Measurements from ENCODE around the gene OSBPL10. TPM values are rescaled to one million over a fixed set of nuclear protein-coding genes. Genes with fewer than 3 reads are reported as not detected.

The OSBPL10 gene
- total and polyA plus RNA-seq, 2 experiments from 2014 or later, result 2.4 to 8.1 TPM

DNA sequence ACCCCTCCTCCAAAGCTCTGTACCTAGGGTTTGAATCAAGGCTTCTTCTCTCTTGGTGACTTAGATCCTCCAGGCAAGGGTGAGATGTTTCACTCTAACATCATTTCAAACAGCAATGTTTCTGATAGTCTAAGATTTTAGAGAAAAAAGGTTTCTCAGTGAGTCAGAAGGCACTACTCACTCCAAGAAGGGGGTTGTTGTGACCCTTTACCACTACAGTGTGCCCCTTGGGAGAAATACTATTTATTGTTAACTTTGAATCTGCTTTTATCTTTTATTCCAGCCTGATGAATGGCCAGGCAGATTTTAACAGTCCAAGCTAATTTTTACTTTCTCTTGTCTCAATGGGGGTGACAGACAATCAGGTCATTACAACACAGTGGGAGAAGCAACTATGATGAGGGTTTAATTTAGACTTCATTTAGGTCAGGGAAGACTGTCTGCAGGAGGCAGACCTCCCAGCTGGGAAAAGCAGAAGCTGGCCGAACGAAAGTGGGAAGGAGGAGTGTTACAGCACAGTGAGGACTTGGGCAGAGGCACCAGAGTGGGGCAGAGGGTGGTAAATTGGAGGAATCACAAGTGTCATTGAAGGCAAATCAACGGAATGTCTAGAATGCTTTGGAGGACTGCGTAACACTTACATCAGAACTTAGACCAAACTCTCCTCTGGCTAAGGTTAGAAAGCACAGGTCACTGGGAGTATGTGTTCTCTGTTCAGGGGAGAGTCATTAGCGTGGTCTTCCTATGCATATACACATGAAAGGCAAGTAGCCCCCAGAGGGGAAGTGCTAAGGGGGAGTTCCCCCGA, 21.7 kb upstream of the OSBPL10 start:
- peak overlapping the region; percentile 49 for H3K4me2 ChIP-seq (ENCODE audit: unreplicated experiment)
- peak; percentile 72 for DNase-seq

GRCh38 chr3:32000877-32001276, 19.8 kb upstream of the OSBPL10 start:
- no peaks in the 10 kb centered on the region for H3K36me3 ChIP-seq (ENCODE audit: low read depth)
- H3K9ac ChIP-seq, result no peak overlapping the region
- H3F3A ChIP-seq (ENCODE audit: insufficient read depth), result peaks cover 8% of the 10 kb centered on the region; the same call in 1 of the 2 replicates
- no peak overlapping the region for H3K27ac ChIP-seq
- peaks cover 16% of the 10 kb centered on the region for H3K27me3 ChIP-seq (replicated peaks; ENCODE audit: insufficient read depth)
- H3K4me2 ChIP-seq (ENCODE audit: unreplicated experiment), result no peak overlapping the region
- in situ Hi-C loops (cut with MboI), result no loop called here
- no peaks in the 10 kb centered on the region for H3K9me2 ChIP-seq (ENCODE audit: insufficient read depth)
- H3K4me3 ChIP-seq, result no peak overlapping the region
- WGBS, 2 experiments (ENCODE audit: low coverage in 1 of 2, low lambda C conversion rate in 2 of 2, missing lambda C conversion rate in 2 of 2), result 71 to 82% methylated on average over 3 of the region's 3 CpGs
- TF ChIP-seq EZH2phosphoT487 (IDR thresholded peaks at IDR 0.05; ENCODE audit: insufficient read depth, low read depth), result no peak
- TF ChIP-seq EZH2 (IDR thresholded peaks at IDR 0.05; ENCODE audit: insufficient read depth, poor library complexity, severe bottlenecking), result no peak
- no peak for DNase-seq
- H2AFZ ChIP-seq, result no peak overlapping the region
- H4K20me1 ChIP-seq (ENCODE audit: insufficient read depth), result no peaks in the 10 kb centered on the region
- H3K4me1 ChIP-seq (ENCODE audit: insufficient read depth), result peaks cover 14% of the 10 kb centered on the region
- no peaks in the 10 kb centered on the region for H3K9me3 ChIP-seq (ENCODE audit: low read depth)
- H3K79me2 ChIP-seq (ENCODE audit: insufficient read depth), result no peaks in the 10 kb centered on the region

More for the DNA sequence above, 21.7 kb upstream of the OSBPL10 start:
- no peaks in the 10 kb centered on the region for H3K36me3 ChIP-seq (ENCODE audit: low read depth)
- no peaks in the 10 kb centered on the region for H3K79me2 ChIP-seq (ENCODE audit: insufficient read depth)
- peaks cover 24% of the 10 kb centered on the region; the same call in 1 of the 2 replicates for H3K27me3 ChIP-seq (replicated peaks; ENCODE audit: insufficient read depth)
- peaks cover 14% of the 10 kb centered on the region for H3K4me1 ChIP-seq (ENCODE audit: insufficient read depth)
- no peak overlapping the region for H2AFZ ChIP-seq
- TF ChIP-seq EZH2phosphoT487 (IDR thresholded peaks at IDR 0.05; ENCODE audit: insufficient read depth, low read depth) (no peak), EZH2 (IDR thresholded peaks at IDR 0.05; ENCODE audit: insufficient read depth, poor library complexity, severe bottlenecking) (no peak)
- H3K9me3 ChIP-seq (ENCODE audit: low read depth), result no peaks in the 10 kb centered on the region
- in situ Hi-C loops (cut with MboI), result no loop called here
- 29 to 42% methylated on average over 6 of the region's 6 CpGs for WGBS, 2 experiments (ENCODE audit: low coverage in 1 of 2, low lambda C conversion rate in 2 of 2, missing lambda C conversion rate in 2 of 2)
- H3K9me2 ChIP-seq (ENCODE audit: insufficient read depth), result no peaks in the 10 kb centered on the region
- peaks cover 8% of the 10 kb centered on the region; the same call in 1 of the 2 replicates for H3F3A ChIP-seq (ENCODE audit: insufficient read depth)
- no peaks in the 10 kb centered on the region for H4K20me1 ChIP-seq (ENCODE audit: insufficient read depth)
- H3K9ac ChIP-seq, result no peak overlapping the region
- peak overlapping the region; percentile 29; the same call in 1 of the 2 replicates for H3K4me3 ChIP-seq
- no peak overlapping the region for H3K27ac ChIP-seq

DNA sequence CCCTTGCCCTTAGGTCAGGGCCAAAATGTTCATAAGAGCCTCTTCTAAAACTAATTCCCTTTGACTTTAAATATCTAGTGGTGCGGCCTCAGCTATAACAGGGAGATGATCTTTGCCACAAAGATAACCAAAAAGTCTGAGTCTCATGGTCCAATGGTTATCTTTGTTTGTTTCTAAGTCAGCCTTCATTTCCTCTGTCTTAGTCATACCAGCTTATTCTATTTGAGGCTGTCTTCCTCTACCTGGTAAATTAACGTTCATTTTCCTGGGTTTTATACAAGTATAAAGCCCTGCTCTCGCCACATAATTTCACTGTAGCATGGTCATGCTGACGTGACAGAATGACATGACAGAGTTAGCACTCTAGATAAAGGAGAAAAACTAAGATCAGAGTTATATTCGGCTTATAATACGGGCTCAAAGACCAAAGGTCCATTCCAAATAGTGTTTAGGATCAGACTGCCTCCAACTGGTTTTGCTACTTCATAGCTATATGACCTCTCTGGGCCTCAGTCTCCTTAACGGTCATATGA, 18.9 kb upstream of the OSBPL10 start:
- in situ Hi-C loops (cut with MboI), result no loop called here
- Histone ChIP-seq H3K9me3 (ENCODE audit: low read depth) (no peaks in the 10 kb centered on the region), H3K36me3 (ENCODE audit: low read depth) (no peaks in the 10 kb centered on the region), H3F3A (ENCODE audit: insufficient read depth) (peaks cover 8% of the 10 kb centered on the region; the same call in 1 of the 2 replicates), H2AFZ (no peak overlapping the region), H3K27ac (no peak overlapping the region), H3K79me2 (ENCODE audit: insufficient read depth) (no peaks in the 10 kb centered on the region), H3K9ac (no peak overlapping the region), H3K9me2 (ENCODE audit: insufficient read depth) (no peaks in the 10 kb centered on the region), H3K4me2 (ENCODE audit: unreplicated experiment) (no peak overlapping the region), H4K20me1 (ENCODE audit: insufficient read depth) (no peaks in the 10 kb centered on the region), H3K4me3 (no peak overlapping the region), H3K27me3 (replicated peaks; ENCODE audit: insufficient read depth) (peaks cover 16% of the 10 kb centered on the region), H3K4me1 (ENCODE audit: insufficient read depth) (peaks cover 14% of the 10 kb centered on the region)
- no peak for DNase-seq
- TF ChIP-seq EZH2phosphoT487 (IDR thresholded peaks at IDR 0.05; ENCODE audit: insufficient read depth, low read depth), result no peak
- TF ChIP-seq EZH2 (IDR thresholded peaks at IDR 0.05; ENCODE audit: insufficient read depth, poor library complexity, severe bottlenecking), result no peak
- 75 to 79% methylated on average over 7 of the region's 7 CpGs for WGBS, 2 experiments (ENCODE audit: low coverage in 1 of 2, low lambda C conversion rate in 2 of 2, missing lambda C conversion rate in 2 of 2)

DNA sequence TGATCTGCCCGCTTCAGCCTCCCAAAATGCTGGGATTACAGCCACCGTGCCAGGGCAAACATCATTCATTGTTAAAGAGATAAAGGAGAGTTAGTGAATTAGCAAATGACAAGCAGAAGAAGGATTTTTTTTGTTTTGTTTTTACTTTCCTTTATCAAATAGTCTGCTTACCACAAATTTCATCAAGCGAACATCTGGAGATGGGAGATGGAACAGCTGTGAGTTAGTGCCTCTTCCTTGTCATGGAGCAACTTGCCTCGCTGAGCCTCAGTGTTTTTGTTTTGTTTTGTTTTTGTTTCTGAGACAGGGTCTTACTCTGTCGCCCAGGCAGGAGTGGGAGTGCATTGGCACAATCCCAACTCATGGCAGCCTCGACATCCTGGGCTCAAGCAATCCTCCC, 16.4 kb upstream of the OSBPL10 start:
- Histone ChIP-seq H3K27me3 (replicated peaks; ENCODE audit: insufficient read depth) (peaks cover 8% of the 10 kb centered on the region), H3K4me2 (ENCODE audit: unreplicated experiment) (no peak overlapping the region), H3K4me3 (no peak overlapping the region), H3K9ac (no peak overlapping the region), H3K9me3 (ENCODE audit: low read depth) (no peaks in the 10 kb centered on the region), H3K79me2 (ENCODE audit: insufficient read depth) (no peaks in the 10 kb centered on the region), H3K27ac (no peak overlapping the region), H3F3A (ENCODE audit: insufficient read depth) (peaks cover 8% of the 10 kb centered on the region; the same call in 1 of the 2 replicates), H3K4me1 (ENCODE audit: insufficient read depth) (peaks cover 7% of the 10 kb centered on the region; the same call in 1 of the 2 replicates), H2AFZ (no peak overlapping the region), H4K20me1 (ENCODE audit: insufficient read depth) (no peaks in the 10 kb centered on the region), H3K9me2 (ENCODE audit: insufficient read depth) (no peaks in the 10 kb centered on the region), H3K36me3 (ENCODE audit: low read depth) (no peaks in the 10 kb centered on the region)
- in situ Hi-C loops (cut with MboI), result no loop called here
- no peak for DNase-seq
- WGBS, 2 experiments (ENCODE audit: low coverage in 1 of 2, low lambda C conversion rate in 2 of 2, missing lambda C conversion rate in 2 of 2), result 37 to 43% methylated on average over 6 of the region's 6 CpGs
- no peak for TF ChIP-seq EZH2phosphoT487 (IDR thresholded peaks at IDR 0.05; ENCODE audit: insufficient read depth, low read depth)

All from GM23248 (cell line).